HG03108 (cell line): Measurements from ENCODE around the gene TBXA2R.
"Not testable (repeated sequence)": the region's sequence is repeated elsewhere in the genome, so short reads cannot be mapped to it uniquely, and the experiment has no call there.

Source experiments
- ATAC-seq: cut with Tn5 transposase; IDR thresholded peaks from one replicate; pipeline ENCODE4 v1.9.1; 2021; ENCODE audit warnings: moderate library complexity; ENCODE audit not compliant: unreplicated experiment

Gene TBXA2R

GRCh38 chr19:3641515-3642269 is 35.0 kb upstream of the TBXA2R start:
- no peak for ATAC-seq

GRCh38 chr19:3639479-3639878 is 32.8 kb upstream of the TBXA2R start:
- ATAC-seq: no peak

- no peak for ATAC-seq
Measured at GRCh38 chr19:3638208-3639193, 31.8 kb upstream of the TBXA2R start.

GRCh38 chr19:3637621-3638020 is 30.9 kb upstream of the TBXA2R start:
- ATAC-seq: no peak

GRCh38 chr19:3636962-3637361 is 30.3 kb upstream of the TBXA2R start:
- ATAC-seq: no peak

GRCh38 chr19:3636506-3636905 is 29.8 kb upstream of the TBXA2R start:
- ATAC-seq: no peak

- no peak for ATAC-seq
Measured at GRCh38 chr19:3634496-3635045, 27.9 kb upstream of the TBXA2R start.

GRCh38 chr19:3633559-3633988 is 26.9 kb upstream of the TBXA2R start:
- ATAC-seq: no peak

- no peak for ATAC-seq
Measured at GRCh38 chr19:3632739-3633558, 26.3 kb upstream of the TBXA2R start.

- no peak for ATAC-seq
Measured at GRCh38 chr19:3632098-3632497, 25.4 kb upstream of the TBXA2R start.

GRCh38 chr19:3631053-3631861 is 24.6 kb upstream of the TBXA2R start:
- no peak for ATAC-seq

- not testable (repeated sequence) for ATAC-seq
Measured at GRCh38 chr19:3628766-3629165, 22.1 kb upstream of the TBXA2R start.

- ATAC-seq: no peak
Measured at GRCh38 chr19:3627351-3627723, 20.7 kb upstream of the TBXA2R start.

- peak; percentile 87 for ATAC-seq
Measured at GRCh38 chr19:3626473-3627350, 20.0 kb upstream of the TBXA2R start, which contains the start of gene CACTIN. CACTIN (minus strand) TSS chr19:3626790; CDS start chr19:3626762, 28 bp downstream.

- no peak for ATAC-seq
Measured at GRCh38 chr19:3625996-3626472, 19.4 kb upstream of the TBXA2R start.

- ATAC-seq: no peak
Measured at GRCh38 chr19:3623716-3624115, 17.0 kb upstream of the TBXA2R start.

GRCh38 chr19:3622224-3622623 is 15.5 kb upstream of the TBXA2R start:
- no peak for ATAC-seq

- no peak for ATAC-seq
Measured at GRCh38 chr19:3621689-3622088, 15.0 kb upstream of the TBXA2R start.
